GM18907 (cell line): ENCODE results near the gene NUDT15.
"Not testable (repeated sequence)": the region's sequence is repeated elsewhere in the genome, so short reads cannot be mapped to it uniquely, and the experiment has no call there.

Experiments used
- ATAC-seq: cut with Tn5 transposase; IDR thresholded peaks from one replicate; pipeline ENCODE4 v1.9.1; 2021; ENCODE audit warnings: mild to moderate bottlenecking, moderate library complexity; ENCODE audit not compliant: unreplicated experiment

The NUDT15 gene

DNA sequence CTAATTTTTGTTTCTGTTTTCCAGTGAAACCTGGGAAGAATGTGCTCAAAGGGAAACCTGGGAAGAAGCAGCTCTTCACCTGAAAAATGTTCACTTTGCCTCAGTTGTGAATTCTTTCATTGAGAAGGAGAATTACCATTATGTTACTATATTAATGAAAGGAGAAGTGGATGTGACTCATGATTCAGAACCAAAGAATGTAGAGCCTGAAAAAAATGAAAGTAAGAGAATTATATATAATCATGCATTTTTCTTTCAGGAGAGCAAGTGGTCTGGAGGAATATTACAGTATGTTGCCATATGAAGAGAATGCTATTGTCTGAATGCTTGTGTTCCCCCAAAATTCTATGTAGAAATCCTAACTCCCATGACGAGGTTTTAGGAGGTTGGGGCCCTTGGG is 3.4 kb downstream of the NUDT15 start:
- no peak for ATAC-seq

GRCh38 chr13:48042894-48043293 is 5.4 kb downstream of the NUDT15 start:
- no peak for ATAC-seq

- ATAC-seq, result peak; percentile 47
These were observed 6.4 kb downstream of the NUDT15 start for GRCh38 chr13:48043789-48044503.

GRCh38 chr13:48050550-48050949 is 13.0 kb downstream of the NUDT15 start:
- ATAC-seq, result no peak

DNA sequence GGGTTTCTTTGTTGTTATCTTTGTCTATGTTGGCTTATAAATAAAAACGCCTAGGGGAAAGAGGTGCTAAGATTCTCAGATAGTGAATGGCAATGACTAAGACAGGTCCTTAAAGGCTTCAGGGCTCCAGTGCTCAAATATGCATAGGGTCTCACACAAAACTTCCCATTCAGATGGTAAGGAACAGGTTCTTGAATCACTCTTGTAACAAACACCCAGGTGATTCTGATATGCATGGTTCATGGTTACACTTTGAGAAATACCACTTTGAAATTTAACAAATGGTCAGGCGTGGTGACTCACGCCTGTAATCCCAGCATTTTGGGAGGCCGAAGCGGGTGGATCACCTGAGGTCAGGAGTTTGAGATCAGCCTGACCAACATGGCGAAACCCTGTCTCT is 17.1 kb downstream of the NUDT15 start:
- no peak for ATAC-seq

- ATAC-seq, result no peak
These were observed 18.2 kb downstream of the NUDT15 start for GRCh38 chr13:48055712-48056111.

GRCh38 chr13:48058536-48058935 is 21.0 kb downstream of the NUDT15 start:
- not testable (repeated sequence) for ATAC-seq

DNA sequence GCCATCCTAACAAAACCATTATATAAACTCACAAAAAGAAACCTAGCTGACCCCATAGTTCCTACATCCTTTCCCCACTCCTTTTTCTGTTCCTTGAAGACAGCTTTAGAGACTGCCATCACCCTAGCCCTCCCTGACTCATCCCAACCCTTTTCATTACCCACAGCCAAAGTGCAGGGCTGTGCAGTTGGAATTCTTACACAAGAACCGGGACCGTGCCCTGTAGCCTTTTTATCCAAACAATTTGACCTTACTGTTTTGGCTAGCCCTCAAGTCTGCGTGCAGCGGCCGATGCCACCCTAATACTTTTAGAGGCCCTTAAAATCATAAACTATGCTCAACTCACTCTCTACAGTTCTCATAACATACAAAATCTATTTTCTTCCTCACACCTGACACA is 22.4 kb downstream of the NUDT15 start:
- not testable (repeated sequence) for ATAC-seq

- peak; percentile 75 for ATAC-seq
These were observed 28.9 kb downstream of the NUDT15 start for GRCh38 chr13:48066310-48066989.

- ATAC-seq, result no peak
These were observed 30.5 kb downstream of the NUDT15 start for GRCh38 chr13:48068036-48068435.

DNA sequence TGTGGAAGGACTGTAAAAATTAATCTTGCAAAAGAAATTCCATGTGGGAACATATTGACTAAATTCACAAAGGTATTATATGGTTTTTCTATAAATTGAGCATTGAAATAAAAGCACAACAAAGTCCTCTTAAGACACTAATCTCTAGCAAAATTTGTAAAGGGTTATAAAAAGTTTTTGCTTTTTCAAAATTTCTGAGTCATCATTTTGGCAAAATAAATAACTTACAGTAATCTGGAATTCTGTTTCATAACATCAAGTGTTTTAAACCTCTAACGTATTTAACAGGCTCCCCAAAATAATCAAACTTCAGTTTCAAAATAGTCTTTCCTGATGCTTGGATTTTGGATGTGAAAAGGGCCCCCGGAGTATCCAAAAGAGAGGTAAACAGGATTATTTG is 31.4 kb downstream of the NUDT15 start:
- no peak for ATAC-seq

- ATAC-seq, result no peak
These were observed 32.0 kb downstream of the NUDT15 start for GRCh38 chr13:48069573-48069972.

GRCh38 chr13:48070942-48071341 is 33.4 kb downstream of the NUDT15 start:
- no peak for ATAC-seq

GRCh38 chr13:48072304-48072703 is 34.8 kb downstream of the NUDT15 start:
- no peak for ATAC-seq

DNA sequence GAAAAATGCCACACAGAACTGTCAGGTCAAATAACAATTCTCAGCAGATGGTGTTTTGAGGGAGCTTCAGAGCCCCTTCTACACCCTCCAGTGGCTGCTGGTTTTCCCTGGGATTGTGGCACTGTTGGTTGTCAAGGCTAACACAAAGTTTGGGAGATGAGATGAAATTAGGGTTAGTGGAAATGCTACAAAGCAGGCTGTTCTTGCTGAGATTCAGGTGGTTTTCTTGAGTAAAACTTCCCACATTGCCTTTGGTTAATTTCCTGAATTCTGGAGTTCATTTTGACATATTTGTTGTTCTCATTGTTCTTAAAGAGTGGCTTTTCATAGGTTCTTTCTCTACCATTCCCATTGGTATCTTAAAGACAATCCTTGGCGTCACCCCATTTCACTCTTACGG is 35.3 kb downstream of the NUDT15 start:
- ATAC-seq, result no peak

DNA sequence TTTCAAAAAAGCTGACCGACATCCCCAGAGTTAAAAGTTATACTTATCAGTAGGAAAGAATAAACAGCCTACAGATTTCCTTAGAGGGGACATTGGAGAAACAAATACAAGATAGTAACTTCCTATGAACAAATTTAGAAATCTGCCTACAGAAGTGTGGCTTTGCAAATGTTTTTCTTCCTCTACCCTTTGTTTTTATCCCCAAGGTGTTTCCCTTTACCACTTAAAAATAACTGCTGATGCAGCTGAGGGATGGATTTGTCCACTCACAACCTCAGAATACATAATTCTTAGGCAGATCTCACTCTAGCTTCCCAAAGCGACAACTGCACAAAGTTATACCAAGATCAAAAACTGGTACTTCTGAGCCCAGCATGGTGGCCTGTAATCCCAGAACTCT is 36.5 kb downstream of the NUDT15 start:
- no peak for ATAC-seq

DNA sequence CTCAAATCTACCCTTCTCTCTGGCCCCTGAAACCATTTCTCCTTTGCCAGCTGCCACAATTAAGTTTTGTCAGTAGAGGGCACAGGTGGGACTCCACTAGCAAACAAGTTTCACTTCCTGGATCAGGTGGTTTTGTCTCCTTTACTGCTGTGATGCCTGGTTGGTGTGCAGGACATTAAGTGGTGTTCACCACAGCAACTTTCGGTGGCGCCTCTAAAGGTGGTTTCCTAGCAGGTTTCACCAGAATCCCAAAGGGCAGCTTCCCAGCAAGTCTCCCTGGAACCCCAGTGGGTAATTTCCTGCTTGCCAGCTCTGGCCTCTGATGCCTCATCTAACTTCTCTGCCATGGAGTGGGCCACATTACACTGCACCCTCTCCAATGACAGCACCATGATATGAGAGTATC is 40.7 kb downstream of the NUDT15 start:
- ATAC-seq, result peak; percentile 99

- ATAC-seq, result no peak
These were observed 44.2 kb downstream of the NUDT15 start for GRCh38 chr13:48081739-48082138.

- ATAC-seq, result no peak
These were observed 48.7 kb downstream of the NUDT15 start for GRCh38 chr13:48086272-48086671.

- ATAC-seq, result no peak
These were observed 56.1 kb downstream of the NUDT15 start for GRCh38 chr13:48093588-48093987.

DNA sequence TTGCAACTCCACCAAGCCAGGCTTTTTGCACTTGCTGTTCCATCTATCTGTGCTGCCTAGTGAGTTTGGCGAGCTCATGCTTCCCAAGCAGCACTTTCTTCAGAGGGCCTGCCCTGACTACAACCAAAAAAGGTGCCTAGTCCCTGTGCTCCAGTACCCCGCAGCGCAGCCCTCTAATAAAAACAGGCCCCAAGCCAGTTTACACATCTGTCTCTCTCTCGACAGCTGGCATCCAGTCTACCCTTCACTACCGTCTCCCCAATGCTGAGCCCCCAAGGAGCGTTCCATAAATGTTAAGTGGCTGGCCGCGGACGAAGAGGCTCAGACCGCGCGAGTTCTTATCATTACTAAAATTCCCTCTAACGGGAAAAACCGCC is 56.9 kb downstream of the NUDT15 start:
- peak; percentile 18 for ATAC-seq

DNA sequence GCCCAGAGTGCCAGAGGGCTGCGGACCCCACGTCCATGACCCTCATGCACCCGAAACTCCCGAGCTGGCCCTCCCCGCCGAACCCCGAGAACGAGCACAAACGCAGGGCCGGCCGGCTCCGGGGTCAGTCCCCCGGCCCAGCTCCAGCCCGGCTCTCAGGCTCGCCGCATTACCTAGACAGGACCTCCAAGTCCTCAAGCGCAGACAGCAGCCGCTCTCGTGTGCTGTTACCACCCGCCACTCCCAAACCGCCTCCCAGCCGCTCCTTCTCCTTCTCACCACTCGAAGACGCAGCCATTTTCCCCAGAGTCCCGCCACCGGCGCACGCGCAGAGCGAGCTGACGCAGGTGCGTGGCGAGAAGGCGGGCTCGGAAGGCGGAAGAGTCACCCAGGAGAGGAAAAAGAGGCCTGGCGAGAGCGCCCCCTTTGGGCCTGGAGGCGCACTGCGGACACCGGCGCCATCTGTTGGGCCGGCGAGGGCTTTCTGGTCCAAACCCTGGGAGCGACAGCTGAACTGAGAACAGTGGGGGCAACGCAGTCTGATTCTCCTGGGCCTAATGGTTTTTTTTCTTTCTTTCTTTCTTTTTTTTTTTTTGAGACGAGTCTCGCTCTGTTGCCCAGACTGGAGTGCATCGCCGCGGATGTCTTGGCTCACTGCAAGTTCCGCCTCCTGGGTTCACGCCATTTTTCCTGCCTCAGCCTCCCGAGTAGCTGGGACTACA is 57.4 kb downstream of the NUDT15 start, which contains the start of gene MED4:
Gene MED4, minus strand, starts transcription at position 324 of the 722 bp plus-strand sequence. Its CDS starts 26 bp downstream, at position 298.
- ATAC-seq, result peak; percentile 94
